K562 (cell line): ENCODE measurements around the gene SORT1. TPM values are rescaled to one million over a fixed set of nuclear protein-coding genes. Genes with fewer than 3 reads are reported as not detected.

Source experiments
- ARID4B ChIP-seq: sonication (generic); formaldehyde crosslinking; IDR thresholded peaks from 2 replicates; pipeline ENCODE4 v1.8.0; 2022; ENCODE audit warnings: mild to moderate bottlenecking, missing genetic modification reagents
- CHAMP1 ChIP-seq: fragments of 450-650 bp; IDR thresholded peaks from 2 replicates; pipeline ENCODE4 v1.6.1; 2016; ENCODE audit warnings: mild to moderate bottlenecking
- DMBX1 ChIP-seq: fragments of 250-450 bp; sonication (Bioruptor Pico); IDR thresholded peaks from 2 replicates; pipeline ENCODE4 v1.8.0; 2022; ENCODE audit warnings: inconsistent platforms, mild to moderate bottlenecking, moderate library complexity, borderline replicate concordance
- E2F1 ChIP-seq: sonication (generic); formaldehyde crosslinking; IDR thresholded peaks from 2 replicates; pipeline ENCODE4 v1.8.1; 2023; ENCODE audit warnings: mild to moderate bottlenecking, missing genetic modification reagents, moderate library complexity
- ELK3 ChIP-seq: fragments of 450-650 bp; formaldehyde crosslinking; IDR thresholded peaks from 2 replicates; pipeline ENCODE4 v1.4.0; 2020; ENCODE audit warnings: mild to moderate bottlenecking
- FOXM1 ChIP-seq, 2 experiments: fragments of 450-650 bp in 1 of 2; sonication (generic) in 1 of 2; formaldehyde crosslinking in 1 of 2; IDR thresholded peaks; 2 replicates each; pipeline versions ENCODE4 v1.6.1 to v1.9.0; 2017 to 2022; ENCODE audit warnings: low read depth in 2 of 2, mild to moderate bottlenecking in 2 of 2, missing genetic modification reagents in 1 of 2, moderate library complexity in 1 of 2
- HES1 ChIP-seq: fragments of 450-650 bp; IDR thresholded peaks from 2 replicates; pipeline ENCODE4 v1.6.1; 2016; ENCODE audit warnings: low read depth, mild to moderate bottlenecking, moderate library complexity
- LEF1 ChIP-seq: fragments of 450-650 bp; IDR thresholded peaks from 2 replicates; pipeline ENCODE4 v1.6.1; 2016; ENCODE audit warnings: mild to moderate bottlenecking
- NR2C2 ChIP-seq, 2 experiments: fragments of 200-800 bp in 1 of 2; sonication (Bioruptor generic) in 1 of 2; sonication (generic) in 1 of 2; formaldehyde crosslinking in 1 of 2; IDR thresholded peaks; 2 replicates each; pipeline versions ENCODE4 v1.6.1 to v1.8.0; 2016 to 2022; ENCODE audit warnings: mild to moderate bottlenecking in 1 of 2, missing compliant biosample characterization in 1 of 2, missing genetic modification characterization in 1 of 2, missing genetic modification reagents in 1 of 2
- PHB ChIP-seq: fragments of 250-450 bp; sonication (Bioruptor Pico); IDR thresholded peaks from 2 replicates; pipeline ENCODE4 v1.5.0; 2021
- RFX1 ChIP-seq: fragments of 450-650 bp; IDR thresholded peaks from 2 replicates; pipeline ENCODE4 v1.6.1; 2016; ENCODE audit warnings: mild to moderate bottlenecking, moderate library complexity
- TEAD1 ChIP-seq, 2 experiments: fragments of 450-650 bp in 1 of 2; sonication (generic) in 1 of 2; formaldehyde crosslinking; IDR thresholded peaks; 2 replicates each; pipeline versions ENCODE4 v1.4.0 to v1.8.0; 2020 to 2022; ENCODE audit warnings: mild to moderate bottlenecking in 2 of 2, missing genetic modification reagents in 1 of 2
- ZNF140 ChIP-seq: fragments of 250-450 bp; sonication (Bioruptor Pico); IDR thresholded peaks from 2 replicates; pipeline ENCODE4 v1.8.0; 2021; ENCODE audit warnings: moderate library complexity, mild to moderate bottlenecking, inconsistent platforms
- ZNF165 ChIP-seq: fragments of 250-450 bp; sonication (Bioruptor Pico); IDR thresholded peaks from 2 replicates; pipeline ENCODE4 v1.4.0; 2020; ENCODE audit warnings: borderline replicate concordance
- ZNF436 ChIP-seq: fragments of 250-450, 450-650 bp; sonication (Bioruptor Pico); formaldehyde crosslinking; IDR thresholded peaks from 2 replicates; pipeline ENCODE4 v1.7.0; 2020; ENCODE audit warnings: mild to moderate bottlenecking
- ZNF589 ChIP-seq: fragments of 200-800 bp; sonication (Bioruptor generic); IDR thresholded peaks from 2 replicates; pipeline ENCODE4 v1.6.1; 2016; ENCODE audit warnings: low read depth, missing genetic modification characterization, missing compliant biosample characterization
- ZSCAN29 ChIP-seq: fragments of 450-650 bp; IDR thresholded peaks from 2 replicates; pipeline ENCODE4 v1.6.1; 2017
- polyA plus RNA-seq, 8 experiments: library from polyadenylated mRNA; depleted of rRNA in 4 of 8; stranded (reverse) in 5 of 8; unstranded in 3 of 8; fragments of >200 nt; fragmentation: Nextera tagmentation in 2 of 8; fragmentation: Illumina TruSeq in 1 of 8; extraction: Ambion mirVana in 2 of 8; extraction: Trizol in 1 of 8; gene quantifications; 2 replicates each; pipeline versions ENCODE4 v1.2.1 to v1.2.3, GENCODE V29; 2011 to 2014; ENCODE audit warnings: inconsistent platforms in 1 of 8, missing spikeins in 1 of 8
- total RNA-seq, 7 experiments: library from RNA; depleted of rRNA in 6 of 7; stranded (reverse); fragments of >200 nt in 6 of 7; fragmentation: Illumina TruSeq in 2 of 7; extraction: Trizol in 2 of 7; gene quantifications; 2 replicates each; pipeline versions ENCODE4 v1.2.1 to v1.2.3, GENCODE V29; 2011 to 2021; ENCODE audit warnings: low replicate concordance in 1 of 7

The SORT1 gene
- total and polyA plus RNA-seq, 9 of the 15 experiments (the other 6 are each of a cell fraction or from before 2014, with no cell fraction given) = 27.4 to 112 (median 65.0) TPM

- TF ChIP-seq E2F1 (CRISPR knock-in tag) (no peak), FOXM1 (IDR thresholded peaks at IDR 0.05; ENCODE audit: low read depth) (no peak), FOXM1 (CRISPR knock-in tag; IDR thresholded peaks at IDR 0.05; ENCODE audit: low read depth) (no peak), CHAMP1 (no peak), LEF1 (peak; percentile 47; the same call in 1 of the 2 replicates), ZNF140 (no peak), PHB (CRISPR knock-in tag) (no peak), DMBX1 (CRISPR knock-in tag) (no peak), RFX1 (no peak), TEAD1 (CRISPR knock-in tag; IDR thresholded peaks at IDR 0.05) (no peak), NR2C2 (CRISPR knock-in tag; IDR thresholded peaks at IDR 0.05) (peak; percentile 77), NR2C2 (tag; IDR thresholded peaks at IDR 0.05) (peak; percentile 95), HES1 (no peak), ELK3 (CRISPR knock-in tag) (no peak), ZNF589 (CRISPR knock-in tag) (0 out of 2 replicates have a peak, but pooled peaks have one; percentile 29), ZNF436 (CRISPR knock-in tag) (no peak), ARID4B (no peak), ZSCAN29 (no peak), ZNF165 (CRISPR knock-in tag) (no peak)
Observed at GRCh38 chr1:109438798-109439297, 41.1 kb upstream of the SORT1 start (continued).
